Measurements from ENCODE around the gene SETBP1.

DNA sequence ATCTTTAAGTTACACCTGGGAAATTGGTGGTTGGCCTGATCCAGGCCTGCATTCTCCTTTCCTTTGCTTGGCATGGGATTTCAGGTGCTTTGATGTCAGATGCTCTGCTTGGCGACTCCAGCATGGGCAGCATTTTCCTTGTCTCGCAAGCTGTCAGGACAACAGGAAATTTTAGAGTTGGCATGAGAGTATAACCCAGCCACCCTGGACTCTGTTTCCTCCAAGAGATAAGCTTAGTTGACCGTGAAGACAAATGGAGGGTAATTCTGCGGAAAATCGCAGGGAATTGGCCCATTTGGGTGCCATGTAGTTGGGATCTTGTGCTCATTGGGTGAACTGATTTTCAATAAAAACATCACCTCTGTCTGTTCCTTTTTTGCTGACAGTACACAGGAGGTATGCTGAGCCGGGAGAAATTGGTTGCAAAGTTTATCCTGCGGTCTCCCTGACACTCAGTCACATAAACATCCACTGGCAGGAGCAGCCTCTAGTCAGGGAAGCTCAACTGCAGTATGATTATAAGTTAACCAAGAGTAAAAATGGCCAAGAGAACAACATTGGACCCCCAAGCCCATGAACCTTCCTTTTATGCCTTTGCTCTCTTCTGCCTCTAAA lies 409.9 kb downstream of the SETBP1 start:
- TF ChIP-seq CTCF (IDR thresholded peaks at IDR 0.05; ENCODE audit: low read length) = no peak
- no peak for TF ChIP-seq EZH2 (IDR thresholded peaks at IDR 0.05; ENCODE audit: borderline replicate concordance, low read length)
